GM18858 (cell line): ENCODE measurements around the gene AMACR.
A peak's percentile ranks its signal among the peaks of the same experiment; 100 is the strongest.

Experiments
- ATAC-seq: cut with Tn5 transposase; IDR thresholded peaks from one replicate; pipeline ENCODE4 v1.9.1; 2021; ENCODE audit not compliant: unreplicated experiment

Gene AMACR

GRCh38 chr5:34009610-34010009 is 1.8 kb upstream of the AMACR start:
- ATAC-seq = no peak

- no peak for ATAC-seq
These were observed 952 bp upstream of the AMACR start for GRCh38 chr5:34008802-34009201.

DNA sequence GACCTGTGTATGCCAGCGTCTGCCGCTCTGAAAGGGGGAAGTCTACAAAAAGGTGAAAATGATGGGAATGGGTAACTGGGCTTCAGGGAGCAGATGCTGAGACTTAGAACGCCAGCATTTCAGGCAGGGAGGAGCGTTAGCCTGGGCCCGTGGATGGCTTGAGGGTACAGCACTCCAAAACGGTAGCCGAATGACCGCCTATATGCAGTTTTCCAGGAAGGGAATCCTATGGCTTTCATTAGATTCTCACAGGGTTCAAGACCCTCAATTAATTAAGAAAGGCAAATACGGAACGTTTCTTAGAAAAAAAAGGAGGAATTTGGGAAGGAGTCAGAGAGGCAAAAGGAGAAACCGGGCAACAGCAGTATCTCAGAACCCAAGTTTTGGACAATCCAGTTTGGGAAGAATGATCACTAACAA is 639 bp downstream of the AMACR start:
- no peak for ATAC-seq

- no peak for ATAC-seq
These were observed 2.2 kb downstream of the AMACR start for GRCh38 chr5:34005681-34006080.

- no peak for ATAC-seq
These were observed 2.6 kb downstream of the AMACR start for GRCh38 chr5:34005211-34005610.

- ATAC-seq = no peak
These were observed 3.9 kb downstream of the AMACR start for GRCh38 chr5:34003941-34004340.

GRCh38 chr5:34002629-34003328 is 5.1 kb downstream of the AMACR start:
- no peak for ATAC-seq

DNA sequence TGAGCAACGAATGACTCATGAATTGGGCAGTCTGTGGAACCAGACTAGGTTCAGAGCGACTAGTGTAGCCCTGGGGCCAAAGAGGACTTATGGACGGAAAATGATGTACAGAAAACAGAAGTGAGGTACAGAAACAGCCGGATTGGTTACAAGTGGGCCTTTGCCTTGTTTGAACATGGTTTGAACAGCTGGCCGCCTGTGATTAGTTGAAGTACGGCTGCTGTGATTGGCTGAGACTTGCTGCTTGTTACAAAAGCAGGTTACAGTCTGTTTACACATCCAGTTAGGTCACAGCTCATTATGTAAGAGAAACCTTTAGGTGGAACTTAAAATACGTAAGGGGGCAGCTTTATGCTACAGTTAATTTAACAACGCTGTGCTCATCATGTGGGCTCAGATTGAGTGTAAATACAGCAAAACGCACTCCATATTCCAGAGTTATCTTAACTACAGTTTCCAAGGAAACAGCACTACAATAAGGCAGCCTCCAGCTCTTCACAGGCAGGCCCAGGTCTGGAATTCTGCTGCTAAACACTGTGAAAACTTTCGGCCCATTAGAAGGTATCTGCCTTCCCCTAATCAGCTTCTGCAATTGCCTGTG is 6.5 kb downstream of the AMACR start:
- ATAC-seq = no peak

DNA sequence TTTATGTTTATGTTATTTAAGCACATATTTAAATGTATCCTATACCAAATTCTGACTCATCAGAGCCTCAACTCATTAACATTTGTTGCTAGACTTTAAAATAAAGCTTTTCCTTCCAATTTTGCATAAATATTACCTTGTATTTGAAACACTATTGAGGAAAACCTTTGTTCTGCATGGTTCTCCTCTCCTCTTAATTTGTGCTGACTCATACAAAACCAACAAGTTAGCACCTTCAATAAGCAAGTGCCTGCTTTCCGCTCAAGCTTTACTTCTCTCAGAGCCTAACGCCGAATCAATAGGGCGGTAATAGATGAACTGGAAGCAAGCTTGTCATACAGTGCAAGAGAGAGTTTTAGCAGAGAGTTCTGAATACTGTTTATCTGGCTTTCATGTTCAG is 7.9 kb downstream of the AMACR start:
- no peak for ATAC-seq

DNA sequence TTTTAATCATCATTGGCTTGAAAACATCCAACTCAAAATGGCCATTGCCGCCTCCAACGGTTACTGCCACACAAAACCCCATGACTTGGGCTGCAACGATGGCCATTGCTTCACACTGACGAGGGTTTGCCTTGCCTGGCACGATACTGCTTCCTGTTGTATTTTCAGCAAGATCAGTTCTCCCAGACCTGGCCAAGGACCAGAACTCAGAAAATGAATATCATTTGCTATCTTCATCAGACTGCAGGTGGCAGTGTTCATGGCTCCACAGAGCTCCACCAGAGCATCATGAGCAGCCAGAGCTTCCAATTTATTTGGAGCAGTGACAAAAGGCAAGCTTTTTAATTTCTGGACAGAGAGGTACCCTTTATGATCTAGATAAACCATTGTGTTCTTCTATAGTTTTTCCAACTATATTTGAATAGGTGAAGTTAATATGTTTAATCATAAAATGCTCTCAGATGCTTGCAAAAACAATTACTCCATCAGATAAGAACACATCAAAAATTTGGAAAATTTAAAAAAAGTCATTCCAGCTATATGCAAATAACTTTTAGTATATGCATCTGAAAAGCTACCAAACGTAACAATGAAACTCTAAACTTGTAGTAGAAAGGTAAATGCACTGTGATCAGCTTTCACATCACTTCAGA is 10.4 kb downstream of the AMACR start:
- peak; percentile 57 for ATAC-seq

DNA sequence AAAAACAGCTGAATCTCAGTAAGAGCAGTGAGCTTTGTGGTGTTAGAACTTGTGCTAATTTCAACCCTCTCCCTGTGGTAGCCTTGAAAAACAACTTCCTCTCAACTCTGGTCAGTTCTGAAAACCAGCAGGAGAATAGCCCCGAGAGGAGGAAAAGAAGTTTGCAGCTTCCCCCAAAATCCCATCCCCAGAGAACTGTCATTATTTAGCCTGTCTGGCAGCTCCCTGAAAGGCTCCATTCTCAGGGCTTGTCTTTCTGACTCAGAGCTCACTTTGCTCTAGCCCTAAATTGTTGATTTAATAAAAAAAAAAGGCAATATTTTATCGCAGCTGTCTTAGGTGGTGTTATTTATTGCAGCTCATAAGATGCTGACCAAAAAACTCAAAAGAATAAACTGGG is 12.0 kb downstream of the AMACR start:
- ATAC-seq = no peak

GRCh38 chr5:33994845-33995244 is 13.0 kb downstream of the AMACR start:
- ATAC-seq = peak; percentile 54

- no peak for ATAC-seq
These were observed 15.0 kb downstream of the AMACR start for GRCh38 chr5:33992864-33993263.

- no peak for ATAC-seq
These were observed 22.4 kb downstream of the AMACR start for GRCh38 chr5:33985447-33985846.

GRCh38 chr5:33984671-33985124 is 23.2 kb downstream of the AMACR start, which contains the start of gene SLC45A2:
TSS of gene SLC45A2 (minus strand) at chr5:33984693. CDS start at chr5:33984583, 110 bp downstream.
- no peak for ATAC-seq

DNA sequence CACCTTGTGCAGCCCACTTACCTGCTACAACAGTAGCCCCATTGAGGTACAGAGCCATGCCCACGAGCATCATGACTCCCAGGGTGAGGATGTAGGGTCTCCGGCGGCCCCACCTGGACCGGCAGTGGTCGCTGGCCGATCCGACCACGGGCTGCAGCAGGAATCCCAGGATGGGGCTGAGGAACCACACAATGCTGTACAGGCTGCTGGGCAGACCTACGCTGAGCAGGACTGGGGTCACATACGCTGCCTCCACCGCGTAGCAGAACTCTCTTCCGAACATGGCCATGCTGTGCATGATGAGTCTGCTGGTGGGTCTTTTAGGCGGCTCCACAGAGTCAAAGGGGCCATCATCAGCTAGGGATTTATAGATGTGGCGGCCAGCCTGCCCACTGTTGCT is 23.7 kb downstream of the AMACR start:
- no peak for ATAC-seq

- no peak for ATAC-seq
These were observed 26.3 kb downstream of the AMACR start for GRCh38 chr5:33981408-33982162.

GRCh38 chr5:33980030-33980429 is 27.8 kb downstream of the AMACR start:
- no peak for ATAC-seq

- no peak for ATAC-seq
These were observed 29.5 kb downstream of the AMACR start for GRCh38 chr5:33978306-33978705.

DNA sequence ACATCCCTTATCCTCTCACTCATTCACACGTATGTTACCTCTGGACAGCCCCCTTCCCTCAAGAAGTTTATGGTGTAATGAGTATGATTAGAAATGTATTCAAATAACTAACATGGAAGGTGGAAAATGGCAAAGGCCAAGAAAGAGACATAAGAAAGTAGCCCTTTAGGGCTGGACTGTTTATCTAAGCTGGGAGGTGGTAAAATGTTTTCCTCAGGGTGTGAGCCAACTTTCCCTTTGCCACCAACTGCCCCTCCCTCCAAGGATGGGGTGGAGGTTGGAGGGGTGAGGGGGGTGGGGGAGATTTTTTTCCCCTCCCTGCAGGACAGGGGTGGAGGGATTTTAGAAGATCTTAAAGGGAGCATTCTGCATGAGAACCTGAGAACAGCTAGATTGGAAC is 31.5 kb downstream of the AMACR start:
- no peak for ATAC-seq

DNA sequence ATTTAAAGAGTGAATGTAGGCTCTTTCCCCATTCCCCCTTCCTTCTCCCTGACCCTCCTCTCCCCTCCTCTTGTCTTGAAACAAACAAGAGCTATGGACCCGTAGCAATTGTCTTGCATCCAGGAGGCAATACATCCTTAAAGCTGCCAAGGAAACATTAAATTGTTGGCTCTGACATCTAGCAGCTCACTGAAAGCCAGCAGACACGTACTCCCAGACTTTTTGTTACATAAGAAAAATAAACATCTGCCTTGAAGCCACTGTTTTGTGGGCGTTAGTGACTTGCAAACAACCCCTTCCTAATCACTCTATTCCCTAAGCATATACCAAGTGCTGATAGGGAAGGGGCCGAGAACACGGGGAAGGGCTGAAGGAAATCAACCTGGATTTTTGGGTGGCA is 32.0 kb downstream of the AMACR start:
- no peak for ATAC-seq
